ENCODE data around the gene MON2. TPM values are rescaled to one million over a fixed set of nuclear protein-coding genes. Genes with fewer than 3 reads are reported as not detected.
A peak's percentile ranks its signal among the peaks of the same experiment; 100 is the strongest.
"Not testable (repeated sequence)": the region's sequence is repeated elsewhere in the genome, so short reads cannot be mapped to it uniquely, and the experiment has no call there.

MON2 gene
- total RNA-seq, 2 donors from 2014 or later = 55.8 to 55.9 TPM

GRCh38 chr12:62466018-62466593 is 520 bp upstream of the MON2 start:
- peak; percentile 18 for ATAC-seq
- DNase-seq = peak; percentile 34 to 42
- intact Hi-C loops (cut with DNase I, micrococcal nuclease) = no loop called here

- intact Hi-C loops (cut with DNase I, micrococcal nuclease) = no loop called here
- DNase-seq (no peak), ATAC-seq (no peak)
These were observed 1.8 kb downstream of the MON2 start for GRCh38 chr12:62468397-62468796.

GRCh38 chr12:62468935-62469334 is 2.3 kb downstream of the MON2 start:
- no peak for DNase-seq
- intact Hi-C loops (cut with DNase I, micrococcal nuclease) = no loop called here
- no peak for ATAC-seq

GRCh38 chr12:62469704-62470103 is 3.1 kb downstream of the MON2 start:
- DNase-seq (no peak), ATAC-seq (no peak)
- intact Hi-C loops (cut with DNase I, micrococcal nuclease) = no loop called here

GRCh38 chr12:62471734-62472133 is 5.1 kb downstream of the MON2 start:
- DNase-seq = no peak
- ATAC-seq = no peak
- intact Hi-C loops (cut with DNase I, micrococcal nuclease) = no loop called here

- intact Hi-C loops (cut with DNase I, micrococcal nuclease) = no loop called here
- ATAC-seq (peak; percentile 21), DNase-seq (no peak)
These were observed 5.8 kb downstream of the MON2 start for GRCh38 chr12:62472472-62472871.

- intact Hi-C loops (cut with DNase I, micrococcal nuclease) = no loop called here
- ATAC-seq (no peak), DNase-seq (no peak)
These were observed 15.4 kb downstream of the MON2 start for GRCh38 chr12:62481843-62482540.

- ATAC-seq = no peak
These were observed 16.1 kb downstream of the MON2 start for GRCh38 chr12:62482769-62483168.

GRCh38 chr12:62484233-62484632 is 17.6 kb downstream of the MON2 start:
- ATAC-seq = no peak
- intact Hi-C loops (cut with DNase I, micrococcal nuclease) = no loop called here
- DNase-seq = no peak

More at GRCh38 chr12:62482769-62483168, 16.1 kb downstream of the MON2 start:
- DNase-seq = no peak
- intact Hi-C loops (cut with DNase I, micrococcal nuclease) = no loop called here

GRCh38 chr12:62505786-62506185 is 39.2 kb downstream of the MON2 start:
- intact Hi-C loops (cut with DNase I, micrococcal nuclease) = no loop called here
- no peak for DNase-seq
- no peak for ATAC-seq

- ATAC-seq (no peak), DNase-seq (no peak)
- intact Hi-C loops (cut with DNase I, micrococcal nuclease) = no loop called here
These were observed 46.3 kb downstream of the MON2 start for GRCh38 chr12:62512901-62513300.

- intact Hi-C loops (cut with DNase I, micrococcal nuclease); ATAC-seq; DNase-seq: not testable (repeated sequence)
These were observed 47.5 kb downstream of the MON2 start for GRCh38 chr12:62514080-62514479.

- DNase-seq (no peak), ATAC-seq (no peak)
- intact Hi-C loops (cut with DNase I, micrococcal nuclease) = no loop called here
These were observed 50.3 kb downstream of the MON2 start for GRCh38 chr12:62516927-62517326.

- no peak for ATAC-seq
- no peak for DNase-seq
- intact Hi-C loops (cut with DNase I, micrococcal nuclease) = no loop called here
These were observed 51.3 kb downstream of the MON2 start for GRCh38 chr12:62517887-62518286.

- no peak for ATAC-seq
- intact Hi-C loops (cut with DNase I, micrococcal nuclease) = no loop called here
These were observed 52.4 kb downstream of the MON2 start for GRCh38 chr12:62519043-62519442.

GRCh38 chr12:62520361-62520760 is 53.7 kb downstream of the MON2 start:
- DNase-seq = no peak
- no peak for ATAC-seq
- intact Hi-C loops (cut with DNase I, micrococcal nuclease) = no loop called here

More at GRCh38 chr12:62519043-62519442, 52.4 kb downstream of the MON2 start:
- no peak for DNase-seq

- no peak for ATAC-seq
- intact Hi-C loops (cut with DNase I, micrococcal nuclease) = no loop called here
- no peak for DNase-seq
These were observed 56.4 kb downstream of the MON2 start for GRCh38 chr12:62522984-62523383.

- no peak for DNase-seq
These were observed 57.0 kb downstream of the MON2 start for GRCh38 chr12:62523619-62524018.

GRCh38 chr12:62525271-62525670 is 58.6 kb downstream of the MON2 start:
- intact Hi-C loops (cut with DNase I, micrococcal nuclease) = no loop called here
- ATAC-seq (no peak), DNase-seq (no peak)

More at GRCh38 chr12:62523619-62524018, 57.0 kb downstream of the MON2 start:
- intact Hi-C loops (cut with DNase I, micrococcal nuclease) = no loop called here
- ATAC-seq = no peak

GRCh38 chr12:62530596-62530995 is 64.0 kb downstream of the MON2 start:
- no peak for ATAC-seq
- no peak for DNase-seq
- intact Hi-C loops (cut with DNase I, micrococcal nuclease) = no loop called here

GRCh38 chr12:62532333-62532732 is 65.7 kb downstream of the MON2 start:
- no peak for ATAC-seq
- DNase-seq = no peak
- intact Hi-C loops (cut with DNase I, micrococcal nuclease) = no loop called here
